Measurements from ENCODE around the gene GSK3B.

GSK3B gene

DNA sequence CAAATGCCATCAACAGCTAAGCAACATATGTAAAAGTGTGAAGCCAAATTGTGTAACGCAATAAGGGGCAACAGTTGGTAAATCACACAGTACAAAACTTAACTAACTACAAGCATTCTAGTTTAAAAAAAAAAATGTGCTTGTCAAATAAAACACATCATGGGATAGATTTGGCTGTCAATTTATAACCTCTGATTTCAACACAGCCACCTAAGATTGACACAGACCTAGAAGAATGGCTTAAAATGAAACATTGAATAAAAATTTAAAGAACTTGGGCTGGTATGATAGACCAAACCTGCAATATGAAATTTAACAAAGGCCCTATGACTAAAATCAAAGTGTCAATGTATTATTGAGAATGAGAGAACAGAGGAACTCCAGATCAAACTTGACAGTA lies 164.0 kb downstream of the GSK3B start:
- no peak overlapping the region for H3K4me3 ChIP-seq (ENCODE audit: low read depth, low read length)
- no peak for DNase-seq (ENCODE audit: low read depth)
- TF ChIP-seq, protein P1, sequence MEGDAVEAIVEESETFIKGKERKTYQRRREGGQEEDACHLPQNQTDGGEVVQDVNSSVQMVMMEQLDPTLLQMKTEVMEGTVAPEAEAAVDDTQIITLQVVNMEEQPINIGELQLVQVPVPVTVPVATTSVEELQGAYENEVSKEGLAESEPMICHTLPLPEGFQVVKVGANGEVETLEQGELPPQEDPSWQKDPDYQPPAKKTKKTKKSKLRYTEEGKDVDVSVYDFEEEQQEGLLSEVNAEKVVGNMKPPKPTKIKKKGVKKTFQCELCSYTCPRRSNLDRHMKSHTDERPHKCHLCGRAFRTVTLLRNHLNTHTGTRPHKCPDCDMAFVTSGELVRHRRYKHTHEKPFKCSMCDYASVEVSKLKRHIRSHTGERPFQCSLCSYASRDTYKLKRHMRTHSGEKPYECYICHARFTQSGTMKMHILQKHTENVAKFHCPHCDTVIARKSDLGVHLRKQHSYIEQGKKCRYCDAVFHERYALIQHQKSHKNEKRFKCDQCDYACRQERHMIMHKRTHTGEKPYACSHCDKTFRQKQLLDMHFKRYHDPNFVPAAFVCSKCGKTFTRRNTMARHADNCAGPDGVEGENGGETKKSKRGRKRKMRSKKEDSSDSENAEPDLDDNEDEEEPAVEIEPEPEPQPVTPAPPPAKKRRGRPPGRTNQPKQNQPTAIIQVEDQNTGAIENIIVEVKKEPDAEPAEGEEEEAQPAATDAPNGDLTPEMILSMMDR (conservative IDR thresholded peaks at IDR 0.05; ENCODE audit: low read depth, low read length) = no peak

DNA sequence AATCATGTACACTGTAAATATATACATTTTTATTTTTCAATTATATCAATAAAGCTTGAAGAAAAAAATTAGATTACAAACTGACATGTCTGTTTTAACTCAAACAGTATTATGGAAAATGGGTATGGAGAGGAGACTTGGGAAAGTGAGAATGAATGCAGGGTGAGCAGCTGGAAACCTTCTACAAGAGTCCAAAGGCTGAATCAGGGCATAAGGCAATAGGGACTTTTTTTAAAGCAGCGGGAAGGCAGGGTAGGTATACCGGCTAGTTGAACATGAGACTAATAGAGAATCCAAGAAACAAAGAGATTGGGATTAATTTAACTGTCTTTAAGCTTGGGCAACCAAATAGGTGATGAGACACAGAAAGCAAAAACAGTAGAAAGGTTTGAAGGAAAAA lies 167.1 kb downstream of the GSK3B start:
- no peak overlapping the region for H3K4me3 ChIP-seq (ENCODE audit: low read depth, low read length)
- no peak for DNase-seq (ENCODE audit: low read depth)
- TF ChIP-seq, protein P1 (conservative IDR thresholded peaks at IDR 0.05; ENCODE audit: low read depth, low read length) = no peak

DNA sequence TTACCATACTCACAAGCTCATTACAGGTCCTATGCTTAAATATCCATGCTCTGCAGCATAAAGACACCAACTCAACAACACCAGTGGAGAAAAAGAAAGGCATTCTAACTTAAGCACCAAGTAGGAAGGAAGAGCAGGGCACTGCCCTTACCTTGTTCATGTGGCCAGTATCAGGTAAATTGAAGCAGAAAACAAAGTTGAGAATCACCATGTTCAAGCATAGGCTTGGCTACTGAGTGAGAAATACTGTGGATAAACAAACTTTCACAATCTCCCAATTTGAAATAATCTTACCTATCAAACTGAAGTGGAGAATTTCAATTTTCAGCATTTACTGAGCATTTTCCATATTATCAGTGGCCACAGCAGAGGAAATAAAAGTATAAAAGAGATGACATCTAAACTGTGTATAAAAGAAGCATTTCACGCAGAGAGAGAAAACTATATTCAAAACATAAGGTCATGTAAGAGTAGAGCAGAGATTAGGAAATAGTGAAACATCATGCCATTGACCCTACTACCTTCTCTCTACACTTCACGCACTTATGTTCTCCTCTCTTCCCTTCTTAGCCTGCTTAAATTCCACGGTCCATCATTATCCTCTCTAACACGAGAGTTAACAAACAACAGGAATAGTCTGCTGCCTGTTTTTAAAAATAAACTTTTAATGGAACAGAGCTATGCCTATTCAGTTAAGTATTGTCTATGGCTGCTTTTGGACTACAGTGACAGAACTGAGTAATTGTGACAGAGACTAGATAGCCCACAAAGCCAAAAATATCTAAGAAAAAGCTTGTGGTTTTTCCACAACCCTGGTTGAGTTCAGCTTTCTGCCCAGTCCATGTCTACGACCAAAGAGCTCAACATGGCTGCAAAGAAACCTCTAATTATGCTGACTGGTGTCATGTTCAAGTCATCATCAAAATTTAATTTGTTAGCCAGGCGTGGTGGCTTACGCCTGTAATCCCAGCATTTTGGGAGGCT lies 169.8 kb downstream of the GSK3B start:
- DNase-seq (ENCODE audit: low read depth) = no peak
- TF ChIP-seq, protein P1 (conservative IDR thresholded peaks at IDR 0.05; ENCODE audit: low read depth, low read length) = no peak
- H3K4me3 ChIP-seq (ENCODE audit: low read depth, low read length) = no peak overlapping the region

DNA sequence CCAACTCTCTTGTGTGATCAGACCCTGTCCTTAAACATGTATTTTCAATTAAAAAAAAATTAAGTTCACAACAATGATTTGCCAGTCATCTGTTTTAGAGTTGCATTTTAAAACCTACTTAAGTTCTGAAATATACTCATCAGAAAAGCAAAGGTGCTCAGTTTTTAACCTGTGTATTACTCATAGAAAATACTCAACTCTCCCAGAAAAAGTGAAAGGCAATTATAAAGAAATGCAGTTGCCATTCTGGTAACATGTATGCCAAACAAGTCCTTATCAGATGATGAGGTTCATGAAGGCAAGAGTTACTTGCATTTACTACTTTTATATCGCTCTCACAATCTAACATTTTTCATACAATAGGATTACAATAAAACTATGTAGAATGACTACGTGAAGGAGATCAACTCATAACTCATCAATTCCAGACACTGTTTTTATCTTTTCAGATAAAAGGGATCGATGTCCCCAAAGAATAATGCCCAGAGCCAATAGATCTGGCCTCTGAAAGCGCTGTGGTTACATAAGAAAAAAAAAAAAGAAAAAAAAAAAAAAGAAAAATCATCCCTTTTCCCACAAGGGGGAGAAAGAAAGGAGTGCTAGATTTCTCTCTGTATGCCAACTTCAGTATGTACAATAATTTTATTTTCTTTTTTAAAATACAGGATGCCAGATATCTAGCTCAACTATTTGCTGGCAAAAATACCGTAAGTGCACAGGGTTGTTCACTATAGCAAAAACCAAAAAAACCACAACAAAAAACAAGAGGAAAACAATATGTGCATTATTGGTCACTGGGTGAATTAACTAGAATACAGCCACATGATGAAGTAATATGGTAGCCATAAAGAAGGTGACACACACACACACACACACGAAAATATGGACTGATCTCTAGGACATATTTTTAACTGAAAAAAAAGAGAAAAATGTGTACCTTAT lies 175.0 kb downstream of the GSK3B start:
- no peak for DNase-seq (ENCODE audit: low read depth)
- H3K4me3 ChIP-seq (ENCODE audit: low read depth, low read length) = no peak overlapping the region
- TF ChIP-seq, protein P1 (conservative IDR thresholded peaks at IDR 0.05; ENCODE audit: low read depth, low read length) = peak; percentile 32

DNA sequence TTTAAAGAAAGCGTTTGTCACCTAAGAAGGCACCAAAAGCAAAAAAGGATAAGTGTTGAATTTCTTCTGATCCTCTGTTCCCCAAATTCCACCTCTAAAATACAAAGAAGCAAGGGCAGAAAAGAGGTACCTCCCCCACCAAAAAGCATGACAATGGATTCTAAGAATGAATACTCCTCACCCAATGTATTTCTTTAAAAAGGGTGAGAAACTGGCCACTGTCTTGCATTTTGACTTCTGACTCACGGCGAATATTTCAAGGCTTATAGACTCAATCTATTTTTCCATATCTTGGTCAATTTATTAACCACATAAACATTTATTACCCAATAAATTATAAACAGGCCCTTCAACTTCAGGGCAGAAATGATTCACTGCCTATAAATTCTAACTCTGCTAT lies 181.2 kb downstream of the GSK3B start:
- no peak overlapping the region for H3K4me3 ChIP-seq (ENCODE audit: low read depth, low read length)
- no peak for DNase-seq (ENCODE audit: low read depth)
- TF ChIP-seq, protein P1 (conservative IDR thresholded peaks at IDR 0.05; ENCODE audit: low read depth, low read length) = no peak

DNA sequence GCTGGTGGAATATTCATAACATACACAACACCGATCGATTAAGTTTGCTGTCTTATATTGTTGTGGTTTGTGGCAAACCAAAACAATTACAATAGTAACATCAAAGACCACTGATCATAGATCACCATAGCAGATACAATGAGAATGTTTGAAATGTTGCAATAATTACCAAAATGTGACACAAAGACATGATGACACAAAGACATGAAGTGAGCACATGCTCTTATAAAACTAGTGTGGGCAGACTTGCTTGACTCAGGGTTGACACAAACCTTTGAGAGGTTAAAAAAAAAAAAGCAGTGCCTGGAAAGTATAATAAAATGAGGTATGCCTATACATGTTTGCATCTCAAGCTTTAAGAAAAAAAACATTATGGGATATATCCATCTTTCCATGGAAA lies 182.0 kb downstream of the GSK3B start:
- TF ChIP-seq, protein P1 (conservative IDR thresholded peaks at IDR 0.05; ENCODE audit: low read depth, low read length) = no peak
- DNase-seq (ENCODE audit: low read depth) = no peak
- H3K4me3 ChIP-seq (ENCODE audit: low read depth, low read length) = no peak overlapping the region

Measured in choroid plexus epithelial cell (primary cell).